WTC11 (cell line): Measurements from ENCODE around the gene IFRD1. TPM values are rescaled to one million over a fixed set of nuclear protein-coding genes. Genes with fewer than 3 reads are reported as not detected.

Source experiments
- ATAC-seq: fragments of 200-7000 bp; cut with Tn5 transposase; 2 replicates; pipeline ENCODE4 v1.10.0; 2021; ENCODE audit warnings: mild to moderate bottlenecking, moderate library complexity
- CTCF ChIA-PET: fragments of 300-600 bp; sonication (Branson Sonifier 250); formaldehyde crosslinking; loops from one replicate; lab custom pipeline; 2021; ENCODE audit warnings: antibody characterized with exemption; lab: Charles Lee
- POLR2A ChIA-PET: fragments of 350-600 bp; sonication (Branson Sonifier 250); formaldehyde crosslinking; loops from one replicate; lab custom pipeline; 2021; ENCODE audit warnings: antibody characterized with exemption; lab: Charles Lee
- DNase-seq: peaks from one replicate; pipeline ENCODE4 v3.0.0; 2021; ENCODE audit warnings: low spot score
- H3K27ac Mint-ChIP-seq: 2 replicates; pipeline ENCODE4 v1.8.0; 2021; ENCODE audit warnings: mixed read lengths
- H3K27me3 Mint-ChIP-seq: 2 replicates; pipeline ENCODE4 v1.8.0; 2021; ENCODE audit warnings: low read depth, mild to moderate bottlenecking, moderate library complexity, mixed read lengths
- H3K36me3 Mint-ChIP-seq: 2 replicates; pipeline ENCODE4 v1.8.0; 2021; ENCODE audit warnings: mixed read lengths
- H3K4me1 Mint-ChIP-seq: 2 replicates; pipeline ENCODE4 v1.8.0; 2022; ENCODE audit warnings: mixed read lengths
- H3K4me3 Mint-ChIP-seq: 2 replicates; pipeline ENCODE4 v1.8.0; 2021; ENCODE audit warnings: mild to moderate bottlenecking, moderate library complexity, mixed read lengths
- H3K9me3 Mint-ChIP-seq: 2 replicates; pipeline ENCODE4 v1.8.0; 2021; ENCODE audit warnings: mixed read lengths
- AFF4 ChIP-seq: sonication (generic); formaldehyde crosslinking; IDR thresholded peaks from 2 replicates; pipeline ENCODE4 v1.8.1; 2023; ENCODE audit warnings: mild to moderate bottlenecking, missing genetic modification reagents, borderline replicate concordance
- ARID4B ChIP-seq: sonication (generic); formaldehyde crosslinking; IDR thresholded peaks from 2 replicates; pipeline ENCODE4 v1.8.0; 2023; ENCODE audit warnings: missing genetic modification reagents, mild to moderate bottlenecking, borderline replicate concordance
- ATF2 ChIP-seq: sonication (generic); formaldehyde crosslinking; IDR thresholded peaks from 2 replicates; pipeline ENCODE4 v1.8.1; 2022; ENCODE audit warnings: low read depth, missing genetic modification reagents, borderline replicate concordance
- ATF3 ChIP-seq: sonication (generic); formaldehyde crosslinking; conservative IDR thresholded peaks from 2 replicates; pipeline ENCODE4 v1.8.1; 2022; ENCODE audit warnings: mild to moderate bottlenecking, missing genetic modification reagents
- CTCF ChIP-seq: fragments of 200-600 bp; IDR thresholded peaks from 2 replicates; pipeline ENCODE4 v1.8.0; 2022; ENCODE audit warnings: antibody characterized with exemption
- GRHL2 ChIP-seq: fragments of 250-450 bp; sonication (Bioruptor Pico); IDR thresholded peaks from 2 replicates; pipeline ENCODE4 v1.8.0; 2022; ENCODE audit warnings: mild to moderate bottlenecking, moderate library complexity; ENCODE audit not compliant: insufficient replicate concordance, severe bottlenecking
- KAT7 ChIP-seq: sonication (generic); formaldehyde crosslinking; IDR thresholded peaks from 2 replicates; pipeline ENCODE4 v1.8.1; 2023; ENCODE audit warnings: missing genetic modification reagents, mild to moderate bottlenecking, borderline replicate concordance
- SMAD4 ChIP-seq: sonication (generic); formaldehyde crosslinking; IDR thresholded peaks from 2 replicates; pipeline ENCODE4 v1.8.0; 2022; ENCODE audit warnings: mild to moderate bottlenecking, missing genetic modification reagents
- TEAD1 ChIP-seq: sonication (generic); formaldehyde crosslinking; IDR thresholded peaks from 2 replicates; pipeline ENCODE4 v1.8.0; 2022; ENCODE audit warnings: mild to moderate bottlenecking, missing genetic modification reagents
- ZNF671 ChIP-seq: fragments of 250-450 bp; sonication (Bioruptor Pico); IDR thresholded peaks from 2 replicates; pipeline ENCODE4 v1.8.0; 2021; ENCODE audit warnings: mild to moderate bottlenecking
- total RNA-seq: library from RNA; stranded (reverse); gene quantifications from 3 replicates; pipeline ENCODE4 v1.2.3, GENCODE V29; 2021

Gene IFRD1
- total RNA-seq, 1 experiment from 2014 or later, result 31.2 TPM

- ATAC-seq, result peak; percentile 94
- POLR2A ChIA-PET, result interaction anchor here (0.6 kb wide), 1 partner anchor 54 kb away, joined by 3 read pairs; no protein-coding TSS in a partner anchor
- peaks cover 2% of the 10 kb centered on the region; the same call in 1 of the 2 replicates for H3K27me3 Mint-ChIP-seq
- TF ChIP-seq SMAD4 (CRISPR knock-in tag) (no peak), CTCF (0 out of 2 replicates have a peak, but pooled peaks have one; percentile 17)
- TF ChIP-seq, all 79 proteins: peak for 1
- Mint-ChIP-seq H3K27ac (no peak overlapping the region), H3K4me1 (peaks cover 2% of the 10 kb centered on the region; the same call in 1 of the 2 replicates), H3K4me3 (no peak overlapping the region), H3K36me3 (no peaks in the 10 kb centered on the region), H3K9me3 (no peaks in the 10 kb centered on the region)
- peak; percentile 47 for DNase-seq
- CTCF ChIA-PET, result interaction anchor here (0.6 to 2.3 kb wide), 25 partner anchors 10 to 774 kb away, joined by 3 to 18 read pairs (median 4); partner anchors contain the start of gene LSMEM1
Measured at GRCh38 chr7:112495810-112496462, 45.7 kb downstream of the IFRD1 start.

- Mint-ChIP-seq H3K36me3 (no peaks in the 10 kb centered on the region), H3K27me3 (peaks cover 2% of the 10 kb centered on the region; the same call in 1 of the 2 replicates), H3K4me1 (peaks cover 2% of the 10 kb centered on the region; the same call in 1 of the 2 replicates), H3K9me3 (no peaks in the 10 kb centered on the region), H3K27ac (no peak overlapping the region), H3K4me3 (no peak overlapping the region)
- POLR2A ChIA-PET, result interaction anchor here (0.7 kb wide), 1 partner anchor 1665 kb away, joined by 7 read pairs; no protein-coding TSS in a partner anchor
- no peak for ATAC-seq
- CTCF ChIA-PET, result interaction anchor here (1.1 kb wide), 1 partner anchor 756 kb away, joined by 3 read pairs; no protein-coding TSS in a partner anchor
- TF ChIP-seq TEAD1 (CRISPR knock-in tag) (no peak), GRHL2 (CRISPR knock-in tag) (no peak), ZNF671 (CRISPR knock-in tag) (no peak), KAT7 (CRISPR knock-in tag) (no peak)
- DNase-seq, result no peak
Measured at GRCh38 chr7:112497481-112497880, 47.2 kb downstream of the IFRD1 start.

GRCh38 chr7:112500619-112501018 lies 50.4 kb downstream of the IFRD1 start:
- H3K4me3 Mint-ChIP-seq, result no peak overlapping the region
- peaks cover 2% of the 10 kb centered on the region; the same call in 1 of the 2 replicates for H3K4me1 Mint-ChIP-seq
- CTCF ChIA-PET, result interaction anchor here (0.7 to 1.6 kb wide), 2 partner anchors 45 to 302 kb away, joined by 3 to 6 read pairs; no protein-coding TSS in a partner anchor
- POLR2A ChIA-PET, result no interaction called here
- no peak overlapping the region for H3K27ac Mint-ChIP-seq
- TF ChIP-seq AFF4 (no peak), ATF3 (CRISPR knock-in tag) (no peak), ATF2 (CRISPR knock-in tag) (no peak), ARID4B (CRISPR knock-in tag) (no peak)
- ATAC-seq (no peak), DNase-seq (no peak)
- peaks cover 2% of the 10 kb centered on the region; the same call in 1 of the 2 replicates for H3K27me3 Mint-ChIP-seq
- no peaks in the 10 kb centered on the region for H3K36me3 Mint-ChIP-seq
- no peaks in the 10 kb centered on the region for H3K9me3 Mint-ChIP-seq
